ENCODE measurements around the gene P2RY2. TPM values are rescaled to one million over a fixed set of nuclear protein-coding genes. Genes with fewer than 3 reads are reported as not detected.

P2RY2 gene
- total RNA-seq, 1 donor from 2014 or later, result 2.3 TPM

DNA sequence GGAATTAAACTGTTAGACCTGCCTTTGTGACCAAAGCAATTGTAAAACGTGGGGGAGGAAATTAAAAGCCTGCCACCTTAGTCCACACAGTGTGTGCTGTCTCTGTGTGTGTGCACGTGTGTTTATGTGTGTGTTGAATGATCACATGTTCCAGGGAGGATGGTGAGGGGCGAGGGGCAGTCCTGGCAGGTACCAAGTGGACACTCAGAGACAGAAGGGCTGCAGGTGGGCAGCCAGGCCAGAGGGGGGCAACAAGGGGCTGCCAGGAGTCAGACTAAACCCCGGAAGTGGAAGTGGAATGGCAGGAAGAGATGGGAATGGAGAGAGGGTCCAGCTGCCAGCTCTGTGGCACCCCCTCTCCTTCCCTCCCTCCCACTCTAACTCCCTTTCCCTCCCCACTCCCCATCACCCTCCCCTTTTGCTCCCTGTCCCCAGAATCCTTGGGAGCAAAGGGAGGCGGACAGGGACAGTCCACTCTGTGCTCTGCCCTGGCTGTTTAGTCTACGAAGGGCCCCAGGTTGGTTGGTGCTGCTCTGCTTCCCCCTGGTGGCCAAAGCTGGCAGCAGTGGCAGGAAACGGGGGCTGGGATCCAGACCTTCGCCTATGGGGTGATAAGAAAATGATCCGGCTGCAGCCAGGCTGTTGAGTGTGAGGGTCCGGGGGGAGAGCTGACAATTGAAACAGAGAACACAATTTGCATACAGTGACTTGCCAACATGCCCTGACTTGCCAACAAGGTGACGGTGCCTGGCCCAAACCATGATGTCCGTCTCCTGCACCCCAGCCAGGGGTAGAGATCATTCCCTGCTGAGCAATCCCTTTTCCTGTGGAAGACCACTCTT lies 24.4 kb downstream of the P2RY2 start:
- peak; percentile 30 for DNase-seq (ENCODE audit: low read depth, low spot score)

DNA sequence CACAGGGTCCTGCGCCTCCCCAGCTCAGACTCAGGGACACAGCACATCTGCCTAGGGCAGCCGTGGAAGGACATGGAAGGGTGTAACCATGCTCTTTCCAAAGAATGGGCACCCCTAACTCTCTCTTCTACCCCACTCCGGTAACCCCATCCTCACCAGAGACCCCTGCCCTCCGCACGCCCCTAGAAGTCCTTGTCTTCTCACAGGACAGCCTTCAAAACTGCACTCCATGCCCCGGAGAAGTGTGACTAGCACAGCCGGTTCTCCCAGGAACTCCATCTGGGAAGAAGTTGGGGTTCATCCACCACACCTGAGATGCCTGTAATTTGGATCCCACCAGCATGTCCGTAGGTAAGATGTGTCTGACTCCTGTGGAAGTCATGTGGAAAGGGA lies 25.0 kb downstream of the P2RY2 start:
- no peak for DNase-seq (ENCODE audit: low read depth, low spot score)

DNA sequence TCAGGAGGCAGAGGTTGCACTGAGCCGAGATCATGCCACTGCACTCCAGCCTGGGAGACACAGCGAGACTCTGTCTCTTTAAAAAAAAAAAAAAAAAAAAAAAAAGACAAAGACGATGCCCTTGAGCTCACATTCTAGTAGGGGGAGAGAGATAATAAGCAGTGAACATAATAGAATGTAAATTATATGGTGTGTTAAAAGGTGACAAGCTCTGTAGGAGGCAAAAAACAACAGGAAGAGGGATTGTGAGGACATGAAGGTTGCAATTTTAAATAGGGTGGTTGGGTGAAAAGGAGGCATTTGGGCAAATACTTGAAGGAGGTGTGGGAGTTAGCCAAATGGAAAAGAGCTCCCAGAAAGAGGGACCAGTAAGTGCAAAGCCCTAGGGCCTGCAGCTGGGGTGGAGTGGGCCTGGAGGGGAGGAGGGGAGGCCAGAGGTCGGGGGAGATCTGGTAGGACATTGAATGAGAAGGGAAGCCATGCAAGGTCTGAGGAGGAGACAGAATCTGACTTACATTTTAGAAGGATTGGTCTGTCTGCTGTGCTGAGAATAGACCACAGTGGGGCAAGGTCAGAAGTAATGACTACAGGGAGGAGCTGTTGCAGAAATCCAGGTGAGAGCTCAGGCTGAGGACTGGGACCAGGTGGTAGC lies 26.6 kb downstream of the P2RY2 start:
- DNase-seq (ENCODE audit: low read depth, low spot score), result no peak

DNA sequence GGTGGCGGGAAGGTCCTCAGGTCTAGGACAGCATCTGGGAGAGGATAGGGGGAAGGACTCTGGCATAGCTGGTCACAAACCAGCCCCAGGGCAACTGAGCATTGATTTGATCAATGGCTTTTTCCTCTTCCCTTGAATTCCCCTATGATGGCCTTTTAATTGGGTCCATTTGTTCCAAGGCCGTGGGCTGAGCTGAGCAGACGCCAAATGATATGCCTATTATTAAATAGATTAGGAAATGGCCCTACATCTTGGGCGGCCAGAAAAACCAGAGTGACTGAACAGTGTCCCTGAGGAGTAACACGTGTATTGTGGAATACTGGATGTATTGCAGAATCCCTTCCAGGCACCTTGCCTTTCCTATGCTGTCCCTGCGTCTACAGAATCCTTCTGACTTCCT lies 27.4 kb downstream of the P2RY2 start:
- DNase-seq (ENCODE audit: low read depth, low spot score), result no peak

DNA sequence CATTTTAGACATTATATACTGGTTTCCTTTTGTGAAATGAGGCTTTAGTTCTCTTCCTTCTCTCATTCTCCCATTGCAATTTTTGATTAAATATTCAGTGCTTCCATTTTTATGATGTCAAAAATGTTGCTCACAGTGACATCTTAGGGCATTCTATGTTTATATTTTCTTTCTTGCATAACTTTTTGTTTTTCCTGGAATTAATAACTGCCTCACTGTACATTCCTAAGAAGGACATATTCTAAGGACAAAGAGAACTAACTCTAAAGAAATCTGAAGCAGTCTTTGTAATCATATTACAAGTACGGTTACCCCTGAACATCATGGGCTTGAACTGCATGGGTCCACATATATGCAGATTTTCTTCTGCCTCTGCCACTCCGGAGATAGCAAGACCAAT lies 28.2 kb downstream of the P2RY2 start:
- DNase-seq (ENCODE audit: low read depth, low spot score), result no peak

DNA sequence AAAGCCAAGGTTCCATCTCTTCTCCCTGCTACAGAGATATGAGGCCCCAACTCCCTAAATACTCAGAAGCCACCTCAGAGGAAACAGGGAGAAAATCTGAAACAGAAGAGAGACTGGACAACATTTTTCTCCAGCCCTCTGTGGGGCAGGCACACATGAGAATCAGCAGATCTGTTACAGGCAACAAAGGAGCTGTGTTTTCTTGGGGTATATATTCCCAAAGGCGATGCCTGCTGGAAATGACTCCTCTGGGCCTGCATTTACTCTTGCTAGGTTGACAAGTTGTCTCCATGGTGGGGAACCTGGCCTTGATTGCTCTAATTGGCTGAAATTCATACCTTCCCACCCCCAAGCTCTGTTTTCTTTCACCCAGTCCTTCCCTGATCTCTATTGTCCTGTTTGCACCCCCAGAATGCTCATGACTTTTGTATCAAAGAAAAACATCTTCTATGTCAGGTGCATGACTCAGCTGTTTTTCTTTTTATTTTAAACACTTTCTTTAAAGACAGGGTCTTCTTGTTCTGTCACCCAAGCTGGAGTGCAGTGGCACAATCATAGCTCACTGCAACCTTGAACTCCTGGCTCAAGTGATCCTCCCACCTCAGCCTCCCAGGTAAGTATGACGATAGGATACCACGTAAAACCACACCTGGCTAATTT lies 30.6 kb downstream of the P2RY2 start:
- no peak for DNase-seq (ENCODE audit: low read depth, low spot score)

DNA sequence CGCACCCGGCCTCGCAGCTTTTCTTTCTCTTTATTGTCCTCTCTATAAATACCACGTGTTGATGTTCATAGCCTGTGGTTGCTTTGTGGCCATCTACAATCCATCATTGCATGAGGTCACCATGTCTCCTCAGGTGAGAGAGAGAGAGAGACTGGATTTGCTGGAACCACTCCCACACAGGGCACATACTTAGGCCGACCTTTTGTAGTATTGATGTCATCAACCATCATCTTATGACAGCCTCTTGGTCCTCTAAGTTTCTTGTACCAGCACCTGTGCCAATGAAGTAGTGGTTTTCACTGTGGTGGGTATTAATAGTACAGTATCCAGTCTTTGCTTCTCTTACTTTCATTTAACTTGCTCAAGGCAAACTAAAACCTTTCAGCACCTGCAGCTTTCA lies 31.2 kb downstream of the P2RY2 start:
- no peak for DNase-seq (ENCODE audit: low read depth, low spot score)

DNA sequence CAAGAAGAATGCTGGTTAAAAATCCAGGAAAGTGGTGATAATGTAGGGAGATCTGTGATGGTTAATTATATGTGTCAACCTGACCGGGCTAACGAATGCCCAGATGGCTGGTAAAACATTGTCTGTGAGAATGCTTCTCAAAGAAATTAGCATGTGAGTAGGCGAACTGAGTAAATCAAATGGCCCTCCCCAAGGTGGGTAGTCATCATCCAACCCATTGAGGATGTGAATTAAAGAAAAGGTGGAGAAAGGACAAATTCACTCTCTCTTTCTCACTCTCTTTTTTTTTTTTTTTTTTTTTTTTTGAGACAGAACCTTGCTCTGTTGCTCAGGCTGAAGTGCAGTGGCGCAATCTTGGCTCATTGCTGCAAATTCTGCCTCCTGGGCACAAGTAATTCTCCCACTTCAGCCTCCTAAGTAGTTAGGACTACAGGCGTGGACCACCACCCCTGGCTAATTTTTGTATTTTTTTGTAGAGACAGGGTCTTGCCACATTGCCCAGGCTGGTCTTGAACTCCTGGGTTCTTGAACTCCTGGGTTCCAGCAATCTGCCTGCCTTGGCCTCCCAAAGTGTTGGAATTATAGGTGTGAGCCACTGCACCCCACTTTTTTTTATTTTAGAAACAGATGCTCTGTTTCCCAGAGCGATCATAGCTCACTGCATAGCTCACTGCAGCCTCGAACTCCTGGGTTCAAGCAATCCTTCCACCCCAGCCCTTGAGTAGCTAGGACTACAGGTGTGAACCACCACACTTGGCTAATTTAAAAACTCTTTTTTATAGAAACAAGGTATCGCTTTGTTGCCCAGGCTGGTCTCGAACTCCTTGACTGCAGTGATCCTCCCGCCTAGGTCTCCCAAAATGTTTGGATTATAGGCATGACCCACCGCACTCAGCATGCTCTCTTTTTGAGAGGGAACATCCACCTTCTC lies 32.0 kb downstream of the P2RY2 start:
- no peak for DNase-seq (ENCODE audit: low read depth, low spot score)

DNA sequence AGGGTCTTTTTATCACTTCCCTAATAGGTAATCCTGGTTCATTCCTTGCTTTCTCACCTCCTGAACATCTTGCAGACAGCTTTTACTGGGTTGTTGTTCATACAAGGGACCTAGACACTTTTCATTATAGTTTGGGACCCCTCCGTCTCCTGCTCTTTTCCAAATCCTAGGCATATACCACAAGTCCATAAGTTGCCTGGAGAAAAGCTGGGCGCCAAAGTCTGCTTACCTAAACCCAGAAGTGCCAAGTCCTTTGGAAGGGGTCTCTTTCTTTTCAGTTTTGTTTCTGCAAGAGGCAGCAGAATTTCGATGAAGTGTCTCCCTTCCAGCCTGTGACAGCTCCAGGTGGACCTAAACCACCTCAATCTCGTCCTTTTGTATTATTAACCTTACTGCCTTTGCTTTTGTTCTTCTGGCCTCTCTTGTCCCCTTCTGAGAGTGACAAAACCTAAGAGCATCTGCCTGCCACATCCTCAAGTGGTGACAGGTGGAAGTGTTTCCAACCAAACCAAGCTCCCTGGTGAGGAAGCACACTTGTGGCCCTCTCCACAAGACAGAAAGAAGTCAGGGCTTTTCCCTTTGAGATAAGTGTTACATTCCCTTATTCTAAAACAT lies 34.6 kb downstream of the P2RY2 start:
- DNase-seq (ENCODE audit: low read depth, low spot score), result no peak

DNA sequence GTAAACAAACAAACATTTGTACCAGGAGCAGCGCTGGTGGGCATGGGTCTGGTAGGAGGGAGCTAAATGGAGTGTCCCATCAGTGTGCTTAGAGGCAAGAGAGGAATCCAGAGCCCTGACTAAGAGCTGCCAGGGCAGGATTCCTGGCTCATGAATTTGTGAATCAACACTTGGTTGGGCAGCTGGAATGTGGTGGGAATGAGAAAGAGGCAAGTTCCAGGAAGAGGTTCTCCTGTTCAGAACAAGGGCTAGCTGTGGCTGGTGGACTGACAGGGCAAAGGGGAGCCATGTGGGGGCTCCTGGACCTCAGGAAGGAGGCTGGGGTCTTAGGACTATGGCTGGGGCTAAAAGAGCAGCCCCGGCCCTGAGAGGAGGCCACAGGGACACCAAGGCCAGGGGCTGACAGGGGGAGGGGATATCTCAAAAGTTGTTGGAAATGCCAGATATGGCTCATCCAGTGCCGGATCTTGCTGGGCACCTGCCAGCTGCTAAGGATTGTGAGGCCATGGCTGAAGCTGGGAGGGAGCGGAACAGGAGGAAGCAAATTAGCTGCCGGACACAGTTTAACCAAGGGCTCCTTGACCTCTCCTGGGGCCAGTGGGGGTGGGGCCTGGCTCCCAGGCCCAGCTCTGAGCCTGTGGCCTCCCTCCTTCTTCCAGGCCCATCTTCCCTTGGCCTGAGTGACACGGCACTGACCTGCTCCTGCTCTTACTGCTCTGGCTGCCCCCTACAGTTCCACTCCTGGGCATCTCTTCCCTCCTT lies 39.4 kb downstream of the P2RY2 start:
- DNase-seq (ENCODE audit: low read depth, low spot score), result no peak

DNA sequence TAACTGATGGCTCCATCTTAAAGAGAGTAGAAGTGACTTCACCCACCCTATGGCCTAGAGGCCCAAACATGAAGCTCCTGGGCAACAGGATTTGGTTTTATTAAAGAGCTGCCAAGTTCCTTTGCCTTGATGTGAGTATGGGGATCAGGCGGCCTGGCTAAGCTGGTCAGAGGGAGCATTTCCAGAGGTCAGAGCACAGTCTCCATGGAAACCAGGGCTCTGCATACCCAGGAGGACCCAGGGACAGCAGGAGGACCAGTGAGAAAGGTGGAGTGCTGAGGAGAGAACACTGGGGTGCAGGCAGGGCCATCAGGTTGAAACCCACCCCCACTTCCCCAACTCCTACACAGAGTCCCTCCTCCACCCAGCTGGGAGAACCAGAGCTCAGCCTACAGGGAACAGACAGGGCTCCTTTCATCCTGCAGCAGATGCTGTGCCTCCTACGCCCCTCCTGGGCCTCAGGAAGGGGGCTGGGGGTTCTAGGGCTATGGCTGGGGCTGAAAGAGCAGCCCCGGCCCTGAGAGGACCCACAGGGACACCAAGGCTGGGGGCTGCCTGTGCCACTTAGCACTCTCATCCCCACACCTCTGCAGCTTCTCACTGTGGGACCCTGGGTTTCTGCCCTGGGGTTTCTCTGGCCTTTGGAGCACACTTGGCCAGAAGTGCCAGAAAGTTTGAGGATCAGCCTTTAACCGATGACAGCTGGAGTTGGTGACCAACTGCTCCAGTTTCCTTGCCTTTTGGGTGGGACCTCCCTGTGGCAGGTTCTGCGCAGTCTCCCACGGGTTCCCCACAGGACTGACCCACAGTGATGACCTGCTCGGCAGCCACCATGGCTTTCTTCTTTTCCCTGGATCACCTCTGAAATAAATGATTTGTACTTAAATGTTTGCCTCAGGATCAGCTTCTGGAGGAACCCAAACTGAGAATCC lies 40.3 kb downstream of the P2RY2 start:
- no peak for DNase-seq (ENCODE audit: low read depth, low spot score)

DNA sequence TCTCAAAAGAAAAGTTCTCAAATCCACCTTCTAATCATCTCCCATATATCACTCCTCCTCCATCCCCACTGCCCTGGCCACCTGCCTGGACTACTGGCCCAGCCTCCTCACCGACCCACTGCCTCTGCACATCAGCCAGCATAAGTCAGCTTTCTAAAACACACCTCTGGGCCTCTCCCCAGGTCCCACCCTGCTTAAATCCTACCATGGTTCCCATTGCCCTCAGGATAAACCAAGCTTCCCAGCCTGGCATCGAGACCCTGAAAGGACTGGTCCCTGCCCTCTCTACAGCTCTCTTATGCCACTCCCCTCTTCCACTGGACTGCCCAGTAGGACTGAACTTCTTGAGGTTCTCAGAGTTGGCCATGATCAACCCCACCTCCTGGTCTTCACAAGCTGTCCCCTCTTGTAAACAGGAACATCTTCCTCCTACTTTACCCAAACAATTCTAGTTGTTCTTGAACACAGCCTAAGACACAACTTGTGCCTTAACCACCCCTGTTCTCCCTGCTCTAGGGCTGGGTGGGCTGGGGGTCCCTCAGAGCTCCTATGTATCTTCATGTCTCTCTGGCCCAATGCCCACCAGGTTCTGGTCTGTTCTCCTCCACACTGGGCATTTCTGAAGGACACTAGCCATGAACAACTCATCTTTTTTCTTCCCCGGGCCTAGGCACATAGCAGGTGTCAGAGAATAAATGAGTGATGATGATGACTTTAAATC lies 41.5 kb downstream of the P2RY2 start:
- DNase-seq (ENCODE audit: low read depth, low spot score), result no peak

DNA sequence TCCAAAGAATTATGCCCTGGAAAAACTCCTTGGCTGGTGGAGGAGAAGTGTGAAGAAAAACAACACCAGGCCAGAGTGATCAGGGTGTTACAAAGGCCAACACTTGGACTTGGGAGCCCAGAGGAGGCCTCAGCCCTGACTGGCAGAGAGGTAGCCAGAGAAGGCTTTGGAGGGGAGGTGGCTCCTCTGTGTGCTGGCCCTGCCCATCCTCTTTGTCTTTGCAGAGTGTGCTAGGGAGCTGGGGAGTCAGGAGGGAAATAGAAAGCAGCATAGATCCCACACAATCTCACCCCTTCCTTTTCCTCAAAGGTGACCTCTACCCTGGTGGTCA lies 42.0 kb downstream of the P2RY2 start:
- no peak for DNase-seq (ENCODE audit: low read depth, low spot score)

DNA sequence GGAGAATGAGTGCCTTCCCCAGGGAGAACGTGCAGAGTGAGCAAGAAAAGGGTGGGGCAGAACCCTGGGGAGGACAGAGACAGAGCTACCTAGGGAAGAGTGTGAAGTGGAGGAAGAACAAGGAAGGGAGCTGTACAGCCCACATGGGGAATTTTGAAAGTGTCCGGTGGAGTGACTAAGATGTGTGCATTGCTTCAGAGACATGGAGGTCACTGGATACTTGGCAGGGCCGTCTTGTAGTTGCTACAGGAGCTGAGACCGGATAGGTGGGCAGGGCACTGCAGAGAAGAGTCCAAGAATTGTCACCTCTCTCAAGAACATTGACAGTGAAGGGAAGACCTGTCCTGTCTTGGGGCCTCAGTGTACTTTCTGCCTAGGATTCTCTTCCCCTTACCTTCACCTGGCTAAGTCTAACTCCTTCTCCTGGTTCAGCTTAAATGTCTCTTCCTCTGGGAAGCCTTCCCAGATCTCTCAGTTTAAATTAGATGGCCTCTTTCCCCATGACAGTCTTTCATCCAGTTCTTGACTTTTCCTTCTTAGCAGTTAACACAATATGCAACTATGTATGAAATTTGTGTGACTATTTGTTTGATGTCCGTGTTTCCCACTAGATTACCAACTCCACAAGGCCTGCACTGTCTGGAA lies 44.9 kb downstream of the P2RY2 start:
- DNase-seq (ENCODE audit: low read depth, low spot score), result no peak

DNA sequence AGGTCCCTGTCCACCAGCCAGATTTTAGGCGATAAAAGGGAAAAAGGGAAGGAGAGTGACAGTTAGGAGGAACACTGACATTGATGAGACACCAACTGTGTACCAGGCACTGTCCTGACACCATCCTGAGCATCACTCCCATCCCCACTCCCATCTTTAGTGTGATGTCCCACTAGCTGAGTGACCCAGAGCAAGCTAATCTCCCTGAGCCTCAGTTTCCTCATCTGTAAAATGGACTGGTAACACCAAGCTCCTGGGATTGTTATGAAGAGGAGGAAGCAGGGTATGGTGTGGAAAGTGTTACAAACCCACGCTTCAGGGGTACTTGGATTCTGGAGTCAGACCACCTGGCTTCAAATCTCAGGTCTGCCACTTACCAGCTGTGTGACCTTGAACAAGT lies 45.6 kb downstream of the P2RY2 start:
- DNase-seq (ENCODE audit: low read depth, low spot score), result no peak

DNA sequence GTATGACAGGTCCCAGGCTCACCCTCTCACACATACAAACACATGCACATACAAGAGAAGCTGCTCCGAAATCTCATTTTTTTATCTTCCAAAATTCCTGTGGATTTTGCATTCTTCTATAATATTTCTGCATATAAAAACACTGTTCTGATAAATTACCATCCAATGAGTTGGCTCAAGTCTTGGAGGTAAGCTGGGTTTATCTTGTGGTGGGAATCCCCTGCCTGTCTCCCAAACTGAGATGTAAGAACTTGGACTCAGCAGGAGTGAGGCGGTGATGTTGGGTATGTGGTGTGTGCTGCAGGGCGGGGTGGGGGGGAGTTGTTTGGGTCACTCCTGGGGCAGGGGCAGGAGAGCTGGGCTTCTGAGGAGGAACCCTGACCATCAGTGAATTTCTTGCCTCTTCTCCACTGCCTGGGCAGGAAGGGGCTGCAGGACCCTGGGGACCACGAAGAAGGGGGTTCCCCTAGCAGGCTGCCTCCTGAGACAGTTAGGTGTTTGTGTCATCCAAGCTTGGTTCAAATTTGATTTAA lies 47.3 kb downstream of the P2RY2 start:
- DNase-seq (ENCODE audit: low read depth, low spot score), result no peak

DNA sequence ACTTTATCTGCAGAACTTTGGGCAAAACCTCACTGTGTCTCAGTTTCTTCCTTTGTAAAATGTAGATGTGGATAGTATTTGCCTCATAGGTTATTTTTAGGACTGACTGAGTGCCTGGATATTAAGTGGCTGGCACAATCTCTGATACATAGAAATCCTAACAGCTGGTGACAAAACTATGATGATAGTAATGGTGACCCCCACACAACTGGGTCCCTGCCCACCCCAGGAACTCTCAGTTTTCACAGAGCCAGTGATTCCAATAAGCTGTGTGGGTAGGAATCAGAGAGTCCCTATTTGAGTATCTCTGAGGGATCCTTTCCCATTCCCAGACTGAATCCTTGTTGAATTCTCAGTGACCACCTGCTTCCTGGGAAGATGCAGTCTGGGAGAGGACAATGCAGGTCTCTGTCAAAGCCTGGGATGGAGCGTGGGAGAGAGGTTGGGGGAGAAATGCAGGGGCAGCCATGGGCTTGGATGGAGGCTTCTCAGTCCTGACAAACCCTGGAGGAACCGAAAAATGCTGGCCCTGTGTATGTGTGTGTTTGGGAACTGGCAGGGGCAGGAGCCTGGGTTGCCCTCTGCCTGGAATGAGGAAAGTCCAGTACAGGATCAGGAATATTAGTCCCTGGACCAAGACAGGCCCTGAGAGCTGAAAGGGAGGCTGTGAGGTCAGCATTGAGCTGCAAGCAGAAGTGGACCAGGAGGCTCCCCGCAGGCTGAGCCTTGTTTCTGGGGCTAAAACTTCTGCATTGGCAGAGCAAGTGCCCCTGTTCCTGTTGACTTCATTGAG lies 48.0 kb downstream of the P2RY2 start:
- DNase-seq (ENCODE audit: low read depth, low spot score), result no peak
